MM.1S (cell line): ENCODE measurements around the gene FGF1.

ENCODE experiments used
- DNase-seq: peaks from one replicate; pipeline ENCODE4 v3.0.0-alpha.2; 2015
- H2AFZ ChIP-seq: fragments of 300-600 bp; sonication (generic); 2 replicates; pipeline ENCODE4 v1.6.0; 2016; ENCODE audit warnings: antibody characterized with exemption, low read length
- H3F3A ChIP-seq: fragments of 300-600 bp; sonication (generic); 2 replicates; pipeline ENCODE4 v1.6.1; 2016; ENCODE audit warnings: mild to moderate bottlenecking, antibody characterized with exemption, low read length, moderate library complexity, mixed read lengths; ENCODE audit not compliant: insufficient read depth
- H3K27ac ChIP-seq: fragments of 300-600 bp; sonication (generic); 2 replicates; pipeline ENCODE4 v1.5.1; 2016; ENCODE audit warnings: mild to moderate bottlenecking, low read length
- H3K27me3 ChIP-seq: fragments of 300-600 bp; sonication (generic); replicated peaks from 2 replicates; pipeline ENCODE4 v1.6.0; 2016; ENCODE audit warnings: low read length; ENCODE audit not compliant: insufficient read depth
- H3K36me3 ChIP-seq: fragments of 300-600 bp; sonication (generic); replicated peaks from 2 replicates; pipeline ENCODE4 v1.6.1; 2016; ENCODE audit warnings: mild to moderate bottlenecking, low read length, mixed read lengths; ENCODE audit not compliant: insufficient read depth
- H3K4me1 ChIP-seq: fragments of 300-600 bp; sonication (generic); 2 replicates; pipeline ENCODE4 v1.6.1; 2016; ENCODE audit warnings: low read length, mixed read lengths
- H3K4me2 ChIP-seq: fragments of 300-600 bp; sonication (generic); 2 replicates; pipeline ENCODE4 v1.6.0; 2016; ENCODE audit warnings: low read depth, low read length
- H3K4me3 ChIP-seq: fragments of 300-600 bp; sonication (generic); 2 replicates; pipeline ENCODE4 v1.5.1; 2016; ENCODE audit warnings: low read length, mixed read lengths
- H3K79me2 ChIP-seq: fragments of 300-600 bp; sonication (generic); 2 replicates; pipeline ENCODE4 v1.6.1; 2016; ENCODE audit warnings: mixed run types, low read length, mixed read lengths
- H3K9ac ChIP-seq: fragments of 300-600 bp; sonication (generic); 2 replicates; pipeline ENCODE4 v1.6.1; 2016; ENCODE audit warnings: low read length, mixed read lengths
- H3K9me2 ChIP-seq: fragments of 300-600 bp; sonication (generic); replicated peaks from 2 replicates; pipeline ENCODE4 v1.6.1; 2016; ENCODE audit warnings: mild to moderate bottlenecking, low read length, mixed read lengths; ENCODE audit not compliant: insufficient read depth
- H3K9me3 ChIP-seq: fragments of 300-600 bp; sonication (generic); replicated peaks from 2 replicates; pipeline ENCODE4 v1.6.1; 2016; ENCODE audit warnings: mild to moderate bottlenecking, low read length, mixed read lengths; ENCODE audit not compliant: insufficient read depth
- H4K20me1 ChIP-seq: fragments of 300-600 bp; sonication (generic); 2 replicates; pipeline ENCODE4 v1.6.1; 2016; ENCODE audit warnings: mild to moderate bottlenecking, low read length, moderate library complexity, mixed read lengths; ENCODE audit not compliant: insufficient read depth
- CTCF ChIP-seq: fragments of 300-600 bp; sonication (generic); IDR thresholded peaks from 2 replicates; pipeline ENCODE4 v1.5.1; 2016; ENCODE audit warnings: antibody characterized with exemption, low read length, mixed read lengths
- EZH2 ChIP-seq: fragments of 300-600 bp; sonication (generic); optimal IDR thresholded peaks from 2 replicates; pipeline ENCODE3; 2017; ENCODE audit warnings: low read depth, mild to moderate bottlenecking, antibody characterized with exemption, low read length, mixed read lengths
- EZH2phosphoT487 ChIP-seq: fragments of 300-600 bp; sonication (generic); IDR thresholded peaks from 2 replicates; pipeline ENCODE4 v1.6.1; 2018; ENCODE audit warnings: antibody characterized with exemption, low read length

Gene FGF1

GRCh38 chr5:142586552-142586951, 99.3 kb downstream of the FGF1 start:
- H3K79me2 ChIP-seq: no peaks in the 10 kb centered on the region
- H3K9me2 ChIP-seq: no peaks in the 10 kb centered on the region
- no peaks in the 10 kb centered on the region for H4K20me1 ChIP-seq
- H3K27me3 ChIP-seq: no peaks in the 10 kb centered on the region
- H2AFZ ChIP-seq: no peak overlapping the region
- H3F3A ChIP-seq: no peaks in the 10 kb centered on the region
- TF ChIP-seq CTCF (no peak), EZH2 (no peak), EZH2phosphoT487 (no peak)
- DNase-seq: no peak
- no peaks in the 10 kb centered on the region for H3K4me1 ChIP-seq
- no peaks in the 10 kb centered on the region for H3K9me3 ChIP-seq
- no peak overlapping the region for H3K9ac ChIP-seq
- H3K27ac ChIP-seq: no peak overlapping the region
- H3K36me3 ChIP-seq: no peaks in the 10 kb centered on the region
- no peak overlapping the region for H3K4me3 ChIP-seq
- no peak overlapping the region for H3K4me2 ChIP-seq

DNA sequence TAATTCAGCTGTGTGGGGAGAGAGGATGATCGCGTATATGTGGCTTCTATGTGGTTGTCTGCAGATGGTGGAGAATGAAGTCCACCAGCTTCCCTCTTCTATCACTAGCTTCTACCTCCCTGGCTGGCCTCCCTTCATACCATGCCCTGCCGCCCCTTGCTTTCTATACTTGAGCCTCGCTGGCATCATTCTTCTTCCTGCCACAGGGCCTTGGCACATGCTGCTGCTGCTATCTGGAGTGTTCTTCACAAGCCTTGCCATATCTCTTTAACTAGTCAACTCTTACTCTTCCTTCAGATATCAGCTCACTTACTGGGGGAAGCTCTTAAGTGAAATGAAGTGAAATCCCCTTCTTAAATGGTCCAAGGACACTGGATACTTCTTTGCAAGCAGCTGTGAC, 100.4 kb downstream of the FGF1 start:
- Histone ChIP-seq H2AFZ (no peak overlapping the region), H3K4me1 (no peaks in the 10 kb centered on the region), H3K9me2 (no peaks in the 10 kb centered on the region), H3F3A (no peaks in the 10 kb centered on the region), H3K79me2 (no peaks in the 10 kb centered on the region), H3K27me3 (no peaks in the 10 kb centered on the region), H3K9ac (no peak overlapping the region), H3K9me3 (no peaks in the 10 kb centered on the region), H3K4me2 (no peak overlapping the region), H3K27ac (no peak overlapping the region), H3K4me3 (no peak overlapping the region), H4K20me1 (no peaks in the 10 kb centered on the region), H3K36me3 (no peaks in the 10 kb centered on the region)
- TF ChIP-seq EZH2phosphoT487 (no peak), EZH2 (no peak), CTCF (no peak)
- no peak for DNase-seq

GRCh38 chr5:142584891-142585290, 101.0 kb downstream of the FGF1 start:
- no peak for DNase-seq
- TF ChIP-seq EZH2phosphoT487 (no peak), CTCF (no peak), EZH2 (no peak)
- no peaks in the 10 kb centered on the region for H4K20me1 ChIP-seq

More at GRCh38 chr5:142584891-142585290, 101.0 kb downstream of the FGF1 start:
- Histone ChIP-seq H3K4me3 (no peak overlapping the region), H3K27me3 (no peaks in the 10 kb centered on the region), H3K9me2 (no peaks in the 10 kb centered on the region), H3K9me3 (no peaks in the 10 kb centered on the region), H3K27ac (no peak overlapping the region), H3F3A (no peaks in the 10 kb centered on the region), H3K9ac (no peak overlapping the region), H3K79me2 (no peaks in the 10 kb centered on the region), H3K4me2 (no peak overlapping the region), H3K36me3 (no peaks in the 10 kb centered on the region), H3K4me1 (no peaks in the 10 kb centered on the region), H2AFZ (no peak overlapping the region)
